Stomach (tissue), 4 donors: ENCODE data around the gene GOT1.

ENCODE experiments used
- POLR2AphosphoS5 ChIP-seq, 3 donors: sonication (generic); formaldehyde crosslinking; IDR thresholded peaks; one replicate each; pipeline ENCODE4 v1.6.1; 2016; ENCODE audit warnings: antibody characterized with exemption in 3 of 3
- TF ChIP-seq, protein P1 (sequence below), 7 experiments: fragments of 450-650 bp in 4 of 7; fragments of 200-600 bp in 3 of 7; sonication (generic) in 3 of 7; IDR thresholded peaks; one replicate each; pipeline ENCODE4 v1.5.1; 2016 to 2019; ENCODE audit warnings: antibody characterized with exemption in 7 of 7, control low read depth in 2 of 7, mild to moderate bottlenecking in 1 of 7

DNA sequence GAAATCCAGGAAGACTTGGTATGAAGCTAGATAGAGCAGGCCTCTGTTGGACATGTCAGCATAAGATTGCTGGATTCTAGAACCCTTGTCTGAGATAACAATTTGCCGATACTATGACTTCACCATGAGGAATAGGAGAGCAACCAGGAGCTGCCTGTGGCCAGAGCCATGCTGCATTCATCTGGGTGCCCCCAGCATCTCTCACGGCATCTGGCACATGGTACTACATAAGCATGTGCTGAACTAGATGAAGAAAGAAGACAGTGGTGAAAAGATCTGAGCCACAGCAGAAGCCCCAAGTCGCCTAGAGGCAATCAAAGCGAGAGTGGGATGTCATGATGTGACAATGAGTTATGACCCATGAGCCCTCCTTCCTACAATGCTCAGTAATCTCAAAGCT, 19.5 kb downstream of the GOT1 start:
- TF ChIP-seq, protein P1, sequence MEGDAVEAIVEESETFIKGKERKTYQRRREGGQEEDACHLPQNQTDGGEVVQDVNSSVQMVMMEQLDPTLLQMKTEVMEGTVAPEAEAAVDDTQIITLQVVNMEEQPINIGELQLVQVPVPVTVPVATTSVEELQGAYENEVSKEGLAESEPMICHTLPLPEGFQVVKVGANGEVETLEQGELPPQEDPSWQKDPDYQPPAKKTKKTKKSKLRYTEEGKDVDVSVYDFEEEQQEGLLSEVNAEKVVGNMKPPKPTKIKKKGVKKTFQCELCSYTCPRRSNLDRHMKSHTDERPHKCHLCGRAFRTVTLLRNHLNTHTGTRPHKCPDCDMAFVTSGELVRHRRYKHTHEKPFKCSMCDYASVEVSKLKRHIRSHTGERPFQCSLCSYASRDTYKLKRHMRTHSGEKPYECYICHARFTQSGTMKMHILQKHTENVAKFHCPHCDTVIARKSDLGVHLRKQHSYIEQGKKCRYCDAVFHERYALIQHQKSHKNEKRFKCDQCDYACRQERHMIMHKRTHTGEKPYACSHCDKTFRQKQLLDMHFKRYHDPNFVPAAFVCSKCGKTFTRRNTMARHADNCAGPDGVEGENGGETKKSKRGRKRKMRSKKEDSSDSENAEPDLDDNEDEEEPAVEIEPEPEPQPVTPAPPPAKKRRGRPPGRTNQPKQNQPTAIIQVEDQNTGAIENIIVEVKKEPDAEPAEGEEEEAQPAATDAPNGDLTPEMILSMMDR (IDR thresholded peaks at IDR 0.05): no peak
- TF ChIP-seq POLR2AphosphoS5 (IDR thresholded peaks at IDR 0.05): no peak
